ENCODE measurements around the gene LARGE1.

The LARGE1 gene

GRCh38 chr22:33831207-33831606, 89.1 kb downstream of the LARGE1 start:
- ChIA-PET CTCF (no interaction called here), POLR2A (no interaction called here)
- no peak overlapping the region for H3K4me3 ChIP-seq (ENCODE audit: control insufficient read depth in 1 of 7, extremely low read depth in 1 of 7, insufficient read depth in 4 of 7, low read depth in 2 of 7, low read length in 6 of 7)
- no peaks in the 10 kb centered on the region for H3K27me3 ChIP-seq (replicated peaks in 2 of 5; ENCODE audit: control insufficient read depth in 4 of 5, insufficient read depth in 5 of 5, low read length in 4 of 5)
- H3K36me3 ChIP-seq (ENCODE audit: control insufficient read depth in 4 of 4, insufficient read depth in 4 of 4, low read length in 3 of 4) = no peaks in the 10 kb centered on the region
- no peaks in the 10 kb centered on the region for H3K4me1 ChIP-seq (ENCODE audit: control extremely low read depth in 1 of 4, control insufficient read depth in 4 of 4, insufficient read depth in 4 of 4, low read length in 3 of 4)
- 82% methylated on average over 9 of the region's 11 CpGs for WGBS (ENCODE audit: insufficient coverage)
- H3K27ac ChIP-seq (ENCODE audit: insufficient read depth in 1 of 2, low read depth in 1 of 2, low read length in 2 of 2, poor library complexity in 1 of 2, severe bottlenecking in 2 of 2) = no peak overlapping the region
- DNase-seq = no peak
- no peaks in the 10 kb centered on the region for H3K9me3 ChIP-seq (ENCODE audit: control extremely low read depth in 1 of 5, control insufficient read depth in 4 of 5, insufficient read depth in 2 of 5, low read depth in 1 of 5, low read length in 4 of 5)

GRCh38 chr22:33829546-33830280, 90.6 kb downstream of the LARGE1 start:
- Histone ChIP-seq H3K36me3 (ENCODE audit: control insufficient read depth in 4 of 4, insufficient read depth in 4 of 4, low read length in 3 of 4) (no peaks in the 10 kb centered on the region), H3K4me3 (ENCODE audit: control insufficient read depth in 1 of 7, extremely low read depth in 1 of 7, insufficient read depth in 4 of 7, low read depth in 2 of 7, low read length in 6 of 7) (no peak overlapping the region), H3K9me3 (ENCODE audit: control extremely low read depth in 1 of 5, control insufficient read depth in 4 of 5, insufficient read depth in 2 of 5, low read depth in 1 of 5, low read length in 4 of 5) (peaks cover 0 to 3% (median 0%) of the 10 kb centered on the region in 5 experiments), H3K27me3 (replicated peaks in 2 of 5; ENCODE audit: control insufficient read depth in 4 of 5, insufficient read depth in 5 of 5, low read length in 4 of 5) (no peaks in the 10 kb centered on the region), H3K27ac (ENCODE audit: insufficient read depth in 1 of 2, low read depth in 1 of 2, low read length in 2 of 2, poor library complexity in 1 of 2, severe bottlenecking in 2 of 2) (no peak overlapping the region), H3K4me1 (ENCODE audit: control extremely low read depth in 1 of 4, control insufficient read depth in 4 of 4, insufficient read depth in 4 of 4, low read length in 3 of 4) (no peaks in the 10 kb centered on the region)
- 71% methylated on average over 4 of the region's 4 CpGs for WGBS (ENCODE audit: insufficient coverage)
- DNase-seq = no peak
- ChIA-PET CTCF (no interaction called here), POLR2A (no interaction called here)

- 69% methylated on average over 3 of the region's 3 CpGs for WGBS (ENCODE audit: insufficient coverage)
- POLR2A ChIA-PET = no interaction called here
- Histone ChIP-seq H3K36me3 (ENCODE audit: control insufficient read depth in 4 of 4, insufficient read depth in 4 of 4, low read length in 3 of 4) (no peaks in the 10 kb centered on the region), H3K4me1 (ENCODE audit: control extremely low read depth in 1 of 4, control insufficient read depth in 4 of 4, insufficient read depth in 4 of 4, low read length in 3 of 4) (no peaks in the 10 kb centered on the region), H3K27ac (ENCODE audit: insufficient read depth in 1 of 2, low read depth in 1 of 2, low read length in 2 of 2, poor library complexity in 1 of 2, severe bottlenecking in 2 of 2) (no peak overlapping the region), H3K27me3 (replicated peaks in 2 of 5; ENCODE audit: control insufficient read depth in 4 of 5, insufficient read depth in 5 of 5, low read length in 4 of 5) (no peaks in the 10 kb centered on the region), H3K9me3 (ENCODE audit: control extremely low read depth in 1 of 5, control insufficient read depth in 4 of 5, insufficient read depth in 2 of 5, low read depth in 1 of 5, low read length in 4 of 5) (peaks cover 0 to 4% (median 1%) of the 10 kb centered on the region in 5 experiments), H3K4me3 (ENCODE audit: control insufficient read depth in 1 of 7, extremely low read depth in 1 of 7, insufficient read depth in 4 of 7, low read depth in 2 of 7, low read length in 6 of 7) (no peak overlapping the region)
- CTCF ChIA-PET = no interaction called here
- no peak for DNase-seq
Measured at GRCh38 chr22:33828302-33828701, 92.0 kb downstream of the LARGE1 start.

GRCh38 chr22:33825761-33826160, 94.5 kb downstream of the LARGE1 start:
- Histone ChIP-seq H3K4me1 (ENCODE audit: control extremely low read depth in 1 of 4, control insufficient read depth in 4 of 4, insufficient read depth in 4 of 4, low read length in 3 of 4) (no peaks in the 10 kb centered on the region), H3K27me3 (replicated peaks in 2 of 5; ENCODE audit: control insufficient read depth in 4 of 5, insufficient read depth in 5 of 5, low read length in 4 of 5) (no peaks in the 10 kb centered on the region), H3K36me3 (ENCODE audit: control insufficient read depth in 4 of 4, insufficient read depth in 4 of 4, low read length in 3 of 4) (no peaks in the 10 kb centered on the region), H3K4me3 (ENCODE audit: control insufficient read depth in 1 of 7, extremely low read depth in 1 of 7, insufficient read depth in 4 of 7, low read depth in 2 of 7, low read length in 6 of 7) (no peak overlapping the region), H3K27ac (ENCODE audit: insufficient read depth in 1 of 2, low read depth in 1 of 2, low read length in 2 of 2, poor library complexity in 1 of 2, severe bottlenecking in 2 of 2) (no peak overlapping the region), H3K9me3 (ENCODE audit: control extremely low read depth in 1 of 5, control insufficient read depth in 4 of 5, insufficient read depth in 2 of 5, low read depth in 1 of 5, low read length in 4 of 5) (peaks cover 0 to 6% (median 1%) of the 10 kb centered on the region in 5 experiments)
- DNase-seq = no peak
- ChIA-PET POLR2A (no interaction called here), CTCF (no interaction called here)
- 98% methylated on average over 4 of the region's 5 CpGs for WGBS (ENCODE audit: insufficient coverage)

- ChIA-PET POLR2A (no interaction called here), CTCF (no interaction called here)
- Histone ChIP-seq H3K4me3 (ENCODE audit: control insufficient read depth in 1 of 7, extremely low read depth in 1 of 7, insufficient read depth in 4 of 7, low read depth in 2 of 7, low read length in 6 of 7) (no peak overlapping the region), H3K36me3 (ENCODE audit: control insufficient read depth in 4 of 4, insufficient read depth in 4 of 4, low read length in 3 of 4) (no peaks in the 10 kb centered on the region), H3K9me3 (ENCODE audit: control extremely low read depth in 1 of 5, control insufficient read depth in 4 of 5, insufficient read depth in 2 of 5, low read depth in 1 of 5, low read length in 4 of 5) (peaks cover 0 to 7% (median 1%) of the 10 kb centered on the region in 5 experiments), H3K27me3 (replicated peaks in 2 of 5; ENCODE audit: control insufficient read depth in 4 of 5, insufficient read depth in 5 of 5, low read length in 4 of 5) (no peaks in the 10 kb centered on the region), H3K4me1 (ENCODE audit: control extremely low read depth in 1 of 4, control insufficient read depth in 4 of 4, insufficient read depth in 4 of 4, low read length in 3 of 4) (no peaks in the 10 kb centered on the region), H3K27ac (ENCODE audit: insufficient read depth in 1 of 2, low read depth in 1 of 2, low read length in 2 of 2, poor library complexity in 1 of 2, severe bottlenecking in 2 of 2) (no peak overlapping the region)
- 100% methylated on average over 8 of the region's 8 CpGs for WGBS (ENCODE audit: insufficient coverage)
- DNase-seq = no peak
Measured at GRCh38 chr22:33823552-33823951, 96.7 kb downstream of the LARGE1 start.

- Histone ChIP-seq H3K27me3 (replicated peaks in 2 of 5; ENCODE audit: control insufficient read depth in 4 of 5, insufficient read depth in 5 of 5, low read length in 4 of 5) (no peaks in the 10 kb centered on the region), H3K9me3 (ENCODE audit: control extremely low read depth in 1 of 5, control insufficient read depth in 4 of 5, insufficient read depth in 2 of 5, low read depth in 1 of 5, low read length in 4 of 5) (peaks cover 0 to 7% (median 4%) of the 10 kb centered on the region in 5 experiments), H3K4me1 (ENCODE audit: control extremely low read depth in 1 of 4, control insufficient read depth in 4 of 4, insufficient read depth in 4 of 4, low read length in 3 of 4) (no peaks in the 10 kb centered on the region), H3K27ac (ENCODE audit: insufficient read depth in 1 of 2, low read depth in 1 of 2, low read length in 2 of 2, poor library complexity in 1 of 2, severe bottlenecking in 2 of 2) (no peak overlapping the region), H3K4me3 (ENCODE audit: control insufficient read depth in 1 of 7, extremely low read depth in 1 of 7, insufficient read depth in 4 of 7, low read depth in 2 of 7, low read length in 6 of 7) (no peak overlapping the region), H3K36me3 (ENCODE audit: control insufficient read depth in 4 of 4, insufficient read depth in 4 of 4, low read length in 3 of 4) (no peaks in the 10 kb centered on the region)
- 95% methylated on average over 3 of the region's 4 CpGs for WGBS (ENCODE audit: insufficient coverage)
- CTCF ChIA-PET = no interaction called here
- POLR2A ChIA-PET = no interaction called here
- no peak for DNase-seq
Measured at GRCh38 chr22:33821290-33821689, 99.0 kb downstream of the LARGE1 start.

GRCh38 chr22:33819743-33820142, 100.5 kb downstream of the LARGE1 start:
- Histone ChIP-seq H3K27me3 (replicated peaks in 2 of 5; ENCODE audit: control insufficient read depth in 4 of 5, insufficient read depth in 5 of 5, low read length in 4 of 5) (no peaks in the 10 kb centered on the region), H3K27ac (ENCODE audit: insufficient read depth in 1 of 2, low read depth in 1 of 2, low read length in 2 of 2, poor library complexity in 1 of 2, severe bottlenecking in 2 of 2) (no peak overlapping the region), H3K4me3 (ENCODE audit: control insufficient read depth in 1 of 7, extremely low read depth in 1 of 7, insufficient read depth in 4 of 7, low read depth in 2 of 7, low read length in 6 of 7) (no peak overlapping the region), H3K4me1 (ENCODE audit: control extremely low read depth in 1 of 4, control insufficient read depth in 4 of 4, insufficient read depth in 4 of 4, low read length in 3 of 4) (no peaks in the 10 kb centered on the region), H3K36me3 (ENCODE audit: control insufficient read depth in 4 of 4, insufficient read depth in 4 of 4, low read length in 3 of 4) (no peaks in the 10 kb centered on the region), H3K9me3 (ENCODE audit: control extremely low read depth in 1 of 5, control insufficient read depth in 4 of 5, insufficient read depth in 2 of 5, low read depth in 1 of 5, low read length in 4 of 5) (peaks cover 1 to 7% (median 3%) of the 10 kb centered on the region in 5 experiments)
- 100% methylated on average over 2 of the region's 3 CpGs for WGBS (ENCODE audit: insufficient coverage)
- DNase-seq = no peak
- ChIA-PET POLR2A (no interaction called here), CTCF (interaction anchor here (0.8 kb wide), 1 partner anchor 16 kb away, joined by 3 read pairs; no protein-coding TSS in a partner anchor)
